ENCODE results near the gene C19orf33.
"Not testable (repeated sequence)": the region's sequence is repeated elsewhere in the genome, so short reads cannot be mapped to it uniquely, and the experiment has no call there.

C19orf33 gene

DNA sequence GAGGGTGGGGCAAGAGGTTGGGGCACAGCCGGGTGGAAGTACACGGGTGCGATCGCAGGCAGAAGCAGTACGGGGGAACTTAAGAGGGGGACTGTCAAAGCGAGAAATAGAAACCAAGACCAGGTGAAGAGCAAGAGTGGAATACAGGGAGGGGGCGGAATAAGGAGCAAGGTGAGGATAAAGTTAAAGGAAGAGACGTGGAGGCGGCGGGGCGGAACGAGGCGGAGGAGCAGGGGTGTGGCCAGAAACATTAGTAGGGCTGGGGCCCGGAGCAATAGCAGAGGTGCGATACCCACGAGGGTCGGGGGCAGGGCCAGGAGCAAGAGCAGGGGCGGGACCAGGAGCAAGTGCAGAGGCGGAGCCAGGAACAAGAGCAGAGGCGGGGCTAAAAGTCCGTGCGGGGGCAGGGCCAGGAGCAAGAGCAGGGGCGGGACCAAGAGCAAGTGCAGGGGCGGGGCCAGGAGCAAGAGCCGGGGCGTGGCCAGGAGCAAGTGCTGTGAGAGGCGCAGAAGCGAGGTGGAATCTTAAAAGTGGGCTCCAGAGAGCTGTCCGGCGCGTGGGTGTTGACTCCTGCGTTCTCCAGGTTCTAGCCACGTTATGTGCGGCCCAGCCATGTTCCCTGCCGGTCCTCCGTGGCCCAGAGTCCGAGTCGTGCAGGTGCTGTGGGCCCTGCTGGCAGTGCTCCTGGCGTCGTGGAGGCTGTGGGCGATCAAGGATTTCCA, 32.7 kb downstream of the C19orf33 start:
- peak overlapping the region; percentile 72 for H3K4me3 ChIP-seq (replicated peaks; ENCODE audit: low read depth, low read length)
- no peak for TF ChIP-seq CTCF (IDR thresholded peaks at IDR 0.05; ENCODE audit: low read length, missing control alignments)
- DNase-seq (ENCODE audit: low read depth): peak; percentile 92

- TF ChIP-seq CTCF (IDR thresholded peaks at IDR 0.05; ENCODE audit: low read length, missing control alignments): no peak
- H3K4me3 ChIP-seq (replicated peaks; ENCODE audit: low read depth, low read length): no peak overlapping the region
- no peak for DNase-seq (ENCODE audit: low read depth)
These were observed 33.3 kb downstream of the C19orf33 start for GRCh38 chr19:38337360-38337653.

- not testable (repeated sequence) for DNase-seq (ENCODE audit: low read depth); H3K4me3 ChIP-seq (replicated peaks; ENCODE audit: low read depth, low read length)
These were observed 35.0 kb downstream of the C19orf33 start for GRCh38 chr19:38339011-38339410.

GRCh38 chr19:38340927-38341326, 36.9 kb downstream of the C19orf33 start:
- no peak overlapping the region for H3K4me3 ChIP-seq (replicated peaks; ENCODE audit: low read depth, low read length)
- TF ChIP-seq CTCF (IDR thresholded peaks at IDR 0.05; ENCODE audit: low read length, missing control alignments): no peak
- DNase-seq (ENCODE audit: low read depth): no peak

- no peak for DNase-seq (ENCODE audit: low read depth)
- TF ChIP-seq CTCF (IDR thresholded peaks at IDR 0.05; ENCODE audit: low read length, missing control alignments): no peak
- H3K4me3 ChIP-seq (replicated peaks; ENCODE audit: low read depth, low read length): no peak overlapping the region
These were observed 42.8 kb downstream of the C19orf33 start for GRCh38 chr19:38346837-38347236.

- DNase-seq (ENCODE audit: low read depth): no peak
- no peak for TF ChIP-seq CTCF (IDR thresholded peaks at IDR 0.05; ENCODE audit: low read length, missing control alignments)
These were observed 46.8 kb downstream of the C19orf33 start for GRCh38 chr19:38350883-38351282.

GRCh38 chr19:38351865-38352395, 47.9 kb downstream of the C19orf33 start:
- no peak for TF ChIP-seq CTCF (IDR thresholded peaks at IDR 0.05; ENCODE audit: low read length, missing control alignments)
- DNase-seq (ENCODE audit: low read depth): no peak
- H3K4me3 ChIP-seq (replicated peaks; ENCODE audit: low read depth, low read length): no peak overlapping the region

More at GRCh38 chr19:38350883-38351282, 46.8 kb downstream of the C19orf33 start:
- no peak overlapping the region for H3K4me3 ChIP-seq (replicated peaks; ENCODE audit: low read depth, low read length)

All from fibroblast of pulmonary artery (primary cell).